Body of pancreas (tissue), 4 donors: ENCODE data around the gene LHX5. TPM values are rescaled to one million over a fixed set of nuclear protein-coding genes. Genes with fewer than 3 reads are reported as not detected.
A peak's percentile ranks its signal among the peaks of the same experiment; 100 is the strongest.

Source experiments
- ATAC-seq: fragments of 150-250 bp; one replicate; pipeline ENCODE4 v1.9.1; 2016
- DNase-seq, 4 donors: peaks; one replicate each; pipeline ENCODE4 v3.0.0-alpha.2; 2019
- H3K27ac ChIP-seq, 4 donors: fragments of 200-600 bp; sonication (generic); 1 replicate in 3 of 4; 2 replicates in 1 of 4; pipeline versions ENCODE4 v1.5.1 to v1.6.1; 2016 to 2019; ENCODE audit warnings: mild to moderate bottlenecking in 1 of 4, mixed read lengths in 1 of 4, moderate library complexity in 1 of 4
- H3K27me3 ChIP-seq, 2 donors: fragments of 200-600 bp; sonication (generic); one replicate each; pipeline ENCODE4 v1.6.0; 2016; ENCODE audit warnings: mild to moderate bottlenecking in 1 of 2
- H3K36me3 ChIP-seq, 2 donors: fragments of 200-600 bp; sonication (generic); replicated peaks in 1 of 2; 2 replicates each; pipeline ENCODE4 v1.5.1; 2016; ENCODE audit warnings: low read depth in 2 of 2; ENCODE audit not compliant: insufficient read depth in 1 of 2
- H3K4me1 ChIP-seq: fragments of 200-600 bp; sonication (generic); one replicate; pipeline ENCODE4 v1.6.0; 2016
- H3K4me3 ChIP-seq, 2 donors: fragments of 200-600 bp; sonication (generic); 1 replicate in 1 of 2; 2 replicates in 1 of 2; pipeline ENCODE4 v1.5.1; 2016 to 2019
- H3K9me3 ChIP-seq, 3 donors: fragments of 200-600 bp; sonication (generic); 1 replicate in 2 of 3; 2 replicates in 1 of 3; pipeline ENCODE4 v1.5.1; 2016
- POLR2A ChIP-seq, 3 donors: fragments of 450-650 bp; IDR thresholded peaks; one replicate each; pipeline ENCODE4 v1.6.1; 2016; ENCODE audit warnings: antibody characterized with exemption in 3 of 3, mild to moderate bottlenecking in 2 of 3
- WGBS, 2 donors: methylation state at CpG; one replicate each; pipeline ENCODE4 v1.1.5; 2017; 5-methylcytosine and 5-hydroxymethylcytosine counted together
- intact Hi-C: fragments of 100-400 bp; cut with DNase I; formaldehyde crosslinking; loops from one replicate; pipeline ENCODE4 v1.15.1; 2023
- total RNA-seq, 2 donors: library from RNA; depleted of rRNA; stranded (reverse); fragments of >200 nt; gene quantifications; one replicate each; pipeline ENCODE4 v1.1.0, GENCODE V29; 2016
- TF ChIP-seq, protein P1 (sequence below), 7 experiments: fragments of 450-650 bp in 4 of 7; fragments of 200-600 bp in 3 of 7; sonication (generic) in 3 of 7; IDR thresholded peaks; one replicate each; pipeline ENCODE4 v1.5.1; 2016 to 2019; ENCODE audit warnings: antibody characterized with exemption in 7 of 7

Gene LHX5
- total RNA-seq, 2 donors from 2014 or later = not detected

GRCh38 chr12:113424915-113425823 is 46.5 kb downstream of the LHX5 start:
- peak; percentile 42 to 65 (median 57) for DNase-seq
- ATAC-seq = no peak
- H3K9me3 ChIP-seq = no peaks in the 10 kb centered on the region
- no peak overlapping the region for H3K27ac ChIP-seq
- peaks cover 18% of the 10 kb centered on the region for H3K4me1 ChIP-seq
- H3K36me3 ChIP-seq = no peaks in the 10 kb centered on the region
- no peak overlapping the region for H3K4me3 ChIP-seq
- intact Hi-C loops = loop anchor here (10.0 kb wide), 2 partner anchors 110 to 230 kb away; no protein-coding TSS in a partner anchor
- TF ChIP-seq, protein P1, sequence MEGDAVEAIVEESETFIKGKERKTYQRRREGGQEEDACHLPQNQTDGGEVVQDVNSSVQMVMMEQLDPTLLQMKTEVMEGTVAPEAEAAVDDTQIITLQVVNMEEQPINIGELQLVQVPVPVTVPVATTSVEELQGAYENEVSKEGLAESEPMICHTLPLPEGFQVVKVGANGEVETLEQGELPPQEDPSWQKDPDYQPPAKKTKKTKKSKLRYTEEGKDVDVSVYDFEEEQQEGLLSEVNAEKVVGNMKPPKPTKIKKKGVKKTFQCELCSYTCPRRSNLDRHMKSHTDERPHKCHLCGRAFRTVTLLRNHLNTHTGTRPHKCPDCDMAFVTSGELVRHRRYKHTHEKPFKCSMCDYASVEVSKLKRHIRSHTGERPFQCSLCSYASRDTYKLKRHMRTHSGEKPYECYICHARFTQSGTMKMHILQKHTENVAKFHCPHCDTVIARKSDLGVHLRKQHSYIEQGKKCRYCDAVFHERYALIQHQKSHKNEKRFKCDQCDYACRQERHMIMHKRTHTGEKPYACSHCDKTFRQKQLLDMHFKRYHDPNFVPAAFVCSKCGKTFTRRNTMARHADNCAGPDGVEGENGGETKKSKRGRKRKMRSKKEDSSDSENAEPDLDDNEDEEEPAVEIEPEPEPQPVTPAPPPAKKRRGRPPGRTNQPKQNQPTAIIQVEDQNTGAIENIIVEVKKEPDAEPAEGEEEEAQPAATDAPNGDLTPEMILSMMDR (IDR thresholded peaks at IDR 0.05) = peak; percentile 52 to 89 (median 82)
- no peak for TF ChIP-seq POLR2A (IDR thresholded peaks at IDR 0.05)
- H3K27me3 ChIP-seq = no peaks in the 10 kb centered on the region
- 55 to 65% methylated on average over 16 to 20 of the region's 20 CpGs for WGBS, 2 donors

GRCh38 chr12:113424456-113424855 is 47.2 kb downstream of the LHX5 start:
- Histone ChIP-seq H3K4me1 (peaks cover 18% of the 10 kb centered on the region), H3K27ac (no peak overlapping the region), H3K9me3 (no peaks in the 10 kb centered on the region), H3K27me3 (no peaks in the 10 kb centered on the region), H3K36me3 (no peaks in the 10 kb centered on the region), H3K4me3 (no peak overlapping the region)
- no peak for TF ChIP-seq POLR2A (IDR thresholded peaks at IDR 0.05)
- TF ChIP-seq, protein P1 (IDR thresholded peaks at IDR 0.05) = no peak
- no peak for ATAC-seq
- no peak for DNase-seq
- intact Hi-C loops = loop anchor here (10.0 kb wide), 2 partner anchors 110 to 230 kb away; no protein-coding TSS in a partner anchor
- WGBS, 2 donors = 62 to 81% methylated on average over 1 of the region's 1 CpG

DNA sequence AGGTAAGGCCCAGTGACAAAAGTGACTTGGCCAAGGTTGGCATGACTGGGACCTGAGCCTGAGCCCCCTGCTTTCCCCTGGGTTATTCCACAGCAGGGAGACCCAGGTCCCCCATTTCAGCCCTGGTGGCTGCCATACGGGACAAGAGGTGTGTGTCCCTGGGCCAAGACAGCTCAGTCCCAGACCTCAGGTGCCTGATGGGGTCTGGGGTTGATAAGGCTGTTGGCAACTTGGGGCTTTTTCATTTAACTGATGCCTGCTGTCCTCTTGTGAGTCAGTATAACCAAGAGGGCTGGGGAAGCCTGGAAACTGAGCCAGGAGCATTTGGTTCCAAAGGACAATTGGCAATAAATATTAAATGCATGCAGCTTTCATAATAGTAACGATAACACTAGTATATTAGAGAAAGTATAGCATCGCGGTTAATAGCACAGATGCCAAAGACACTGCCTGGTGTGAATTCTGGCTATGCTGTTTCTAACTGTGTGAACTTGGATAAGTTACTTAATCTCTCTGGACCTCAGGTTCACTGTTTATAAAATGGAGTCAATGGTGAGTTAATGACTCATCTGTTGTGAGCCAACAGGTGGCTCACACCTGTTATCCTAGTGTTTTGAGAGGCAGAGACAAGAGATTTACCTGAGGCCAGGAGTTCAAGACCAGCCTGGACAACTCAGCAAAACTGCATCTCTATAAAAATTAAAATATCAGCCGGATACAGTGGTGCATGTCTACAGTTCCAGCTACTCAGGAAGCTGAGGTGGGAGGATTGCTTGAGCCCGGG is 48.6 kb downstream of the LHX5 start:
- intact Hi-C loops = loop anchor here (10.0 kb wide), 2 partner anchors 108 to 228 kb away; no protein-coding TSS in a partner anchor
- Histone ChIP-seq H3K9me3 (no peaks in the 10 kb centered on the region), H3K4me1 (peaks cover 29% of the 10 kb centered on the region), H3K36me3 (no peaks in the 10 kb centered on the region), H3K27ac (peak overlapping the region in 3 of 4 donors; percentile 50 to 78 (median 70)), H3K27me3 (no peaks in the 10 kb centered on the region), H3K4me3 (peak overlapping the region; percentile 30 to 31)
- no peak for TF ChIP-seq POLR2A (IDR thresholded peaks at IDR 0.05)
- TF ChIP-seq, protein P1 (IDR thresholded peaks at IDR 0.05) = no peak
- ATAC-seq (no peak), DNase-seq (peak in 1 of 4 donors; percentile 44)
- WGBS, 2 donors = 26 to 49% methylated on average over 4 to 6 of the region's 6 CpGs

DNA sequence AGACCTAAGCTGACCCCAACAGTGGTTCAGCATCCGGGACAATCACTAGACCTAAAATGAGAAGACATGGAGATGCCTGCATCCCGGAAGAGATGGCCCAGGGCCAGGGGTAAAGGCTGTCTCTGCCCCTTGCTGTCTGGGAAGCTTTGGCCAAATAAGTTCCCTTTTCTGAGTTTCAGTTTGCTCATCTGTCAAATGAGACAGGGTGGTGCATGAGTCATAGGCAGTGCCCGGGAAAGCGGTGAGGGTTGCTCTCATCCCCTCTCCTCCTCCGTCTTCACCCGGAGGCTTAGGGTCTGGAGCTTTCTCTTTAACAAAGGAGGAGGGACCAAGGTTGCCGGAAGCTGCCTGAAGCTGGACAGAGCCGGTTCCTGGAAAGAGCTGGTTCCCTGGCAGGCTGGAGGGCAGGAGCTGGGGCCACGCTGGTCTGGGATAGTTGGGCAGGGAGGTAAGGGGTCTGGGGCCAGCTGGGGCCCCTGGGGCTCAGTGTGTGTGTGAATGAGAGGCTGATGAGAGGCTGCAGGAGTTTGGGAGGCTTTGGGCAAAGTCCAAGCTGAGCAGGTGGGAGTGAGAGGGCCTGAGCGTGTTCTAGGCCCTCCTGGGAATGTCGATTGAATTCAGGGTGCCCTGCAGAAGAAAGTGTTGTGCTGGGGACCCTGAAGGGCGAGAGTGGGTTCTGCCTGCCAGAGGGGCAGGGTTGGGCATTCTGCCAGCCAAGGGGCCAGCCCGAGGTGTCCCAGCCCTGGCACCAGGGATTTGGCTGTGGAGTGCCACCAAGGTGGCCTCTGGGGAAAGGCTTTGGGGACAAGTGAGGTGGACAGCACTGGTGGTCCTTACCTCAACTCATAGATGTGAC is 49.4 kb downstream of the LHX5 start, which contains the start of gene SDSL:
Gene SDSL (plus strand): TSS at position 351 of the 856 bp plus-strand sequence. CDS start 5,603 bp downstream, outside the sequence.
- 0 to 3% methylated on average over 7 to 13 of the region's 13 CpGs for WGBS, 2 donors

More for the DNA sequence above, 49.4 kb downstream of the LHX5 start, which contains the start of gene SDSL:
- intact Hi-C loops = loop anchor here (10.0 kb wide), 2 partner anchors 107 to 227 kb away; no protein-coding TSS in a partner anchor
- ATAC-seq (peak; percentile 88), DNase-seq (peak; percentile 71 to 85 (median 78))
- Histone ChIP-seq H3K4me1 (peaks cover 32% of the 10 kb centered on the region), H3K36me3 (no peaks in the 10 kb centered on the region), H3K27me3 (no peaks in the 10 kb centered on the region), H3K27ac (peak within 1 kb of the TSS in 3 of 4 donors; percentile 50 to 78 (median 70)), H3K4me3 (peak within 1 kb of the TSS; percentile 30 to 31), H3K9me3 (no peaks in the 10 kb centered on the region)
- TF ChIP-seq, protein P1 (IDR thresholded peaks at IDR 0.05) = no peak
- peak in 2 of 3 donors; percentile 70 to 71 for TF ChIP-seq POLR2A (IDR thresholded peaks at IDR 0.05)
